ENCODE results near the gene MARF1.
A peak's percentile ranks its signal among the peaks of the same experiment; 100 is the strongest.
"Not testable (repeated sequence)": the region's sequence is repeated elsewhere in the genome, so short reads cannot be mapped to it uniquely, and the experiment has no call there.

The MARF1 gene

DNA sequence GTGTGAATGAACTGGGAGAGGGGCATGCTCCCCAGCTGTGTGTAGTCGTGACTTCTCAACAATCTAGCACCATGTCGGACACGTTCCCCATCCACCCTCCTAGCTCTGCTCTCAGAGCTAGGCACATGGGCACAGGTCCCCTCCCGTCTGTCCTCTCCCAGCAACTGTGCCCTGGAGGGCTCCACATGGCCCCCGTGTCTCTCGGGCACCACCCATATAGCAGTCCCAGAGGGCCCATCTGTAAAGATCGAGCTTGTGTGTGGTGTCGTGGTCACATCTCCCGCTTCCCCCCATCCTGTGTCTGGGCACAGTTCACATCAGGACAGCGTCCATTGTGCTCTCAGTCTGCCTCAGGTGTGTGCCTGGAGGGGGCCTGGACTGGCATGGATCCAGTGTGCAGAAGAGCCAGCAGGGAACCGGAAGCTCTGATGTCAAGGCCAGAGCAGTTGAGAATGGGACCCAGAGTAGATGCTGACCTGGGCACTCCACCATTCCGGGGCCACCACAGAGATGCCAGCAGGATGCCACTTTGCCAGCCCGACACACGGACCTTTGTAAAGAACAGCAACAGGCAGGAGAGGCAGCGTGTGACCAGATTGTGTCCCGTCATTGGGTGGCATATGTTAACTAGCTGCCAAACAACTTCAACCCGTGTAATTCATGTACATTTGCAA, 55.7 kb downstream of the MARF1 start:
- H3K9me3 Mint-ChIP-seq = peaks cover 12 to 13% of the 10 kb centered on the region in 2 donors
- no peak overlapping the region for H3K4me3 Mint-ChIP-seq
- peak overlapping the region; percentile 48 for H3K27ac Mint-ChIP-seq
- peaks cover 15 to 37% of the 10 kb centered on the region in 2 donors for H3K4me1 Mint-ChIP-seq
- DNase-seq = no peak
- H3K27me3 Mint-ChIP-seq = no peaks in the 10 kb centered on the region
- peaks cover 47 to 67% of the 10 kb centered on the region in 2 donors for H3K36me3 Mint-ChIP-seq
- ATAC-seq (replicated peaks) = no peak

DNA sequence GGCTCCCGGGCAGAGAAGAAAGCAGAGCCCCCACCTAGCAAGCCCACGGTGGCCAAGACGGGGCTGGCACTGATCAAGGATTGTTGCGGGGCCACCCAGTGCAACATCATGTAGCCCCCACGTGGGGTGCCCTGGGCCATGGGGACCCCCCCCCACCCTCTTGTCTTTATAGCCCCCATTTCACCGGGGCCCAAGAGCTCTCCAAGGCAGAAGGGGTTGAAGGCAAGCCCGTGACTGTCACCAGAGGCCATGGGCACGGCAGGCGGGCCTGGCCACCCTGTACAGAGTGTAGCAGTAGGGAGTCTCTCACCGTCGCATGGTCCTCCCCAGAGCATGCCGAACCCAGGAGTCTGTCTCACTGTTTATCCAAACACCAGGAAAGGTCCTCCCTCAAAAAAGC, 56.2 kb downstream of the MARF1 start:
- peaks cover 14 to 33% of the 10 kb centered on the region in 2 donors for H3K4me1 Mint-ChIP-seq
- ATAC-seq (replicated peaks) (no peak), DNase-seq (no peak)
- no peaks in the 10 kb centered on the region for H3K27me3 Mint-ChIP-seq
- peaks cover 12 to 13% of the 10 kb centered on the region in 2 donors for H3K9me3 Mint-ChIP-seq
- H3K27ac Mint-ChIP-seq = peak overlapping the region; percentile 48
- peaks cover 46 to 65% of the 10 kb centered on the region in 2 donors for H3K36me3 Mint-ChIP-seq
- H3K4me3 Mint-ChIP-seq = no peak overlapping the region

DNA sequence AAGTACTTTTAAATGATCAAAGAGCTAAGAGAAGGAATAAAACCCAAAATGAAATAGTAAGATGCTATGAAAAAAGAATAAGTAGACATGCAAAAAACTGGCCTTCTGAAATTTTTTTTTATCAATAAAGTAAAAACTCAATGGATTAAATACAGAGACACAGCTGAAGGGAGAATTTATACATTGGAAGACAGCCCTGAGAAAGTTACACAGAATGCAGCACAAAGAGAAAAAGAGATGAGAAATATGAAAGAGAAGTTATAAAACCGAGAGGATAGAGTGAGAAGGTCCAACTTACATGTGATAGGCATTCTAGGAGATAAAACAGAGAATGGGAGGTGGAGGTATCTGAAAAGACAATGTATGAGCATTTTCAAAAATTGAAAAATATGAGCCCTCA, 57.0 kb downstream of the MARF1 start:
- peaks cover 9 to 30% of the 10 kb centered on the region in 2 donors for H3K4me1 Mint-ChIP-seq
- no peak overlapping the region for H3K27ac Mint-ChIP-seq
- H3K4me3 Mint-ChIP-seq = no peak overlapping the region
- no peaks in the 10 kb centered on the region for H3K27me3 Mint-ChIP-seq
- H3K36me3 Mint-ChIP-seq = peaks cover 46 to 62% of the 10 kb centered on the region in 2 donors
- ATAC-seq (replicated peaks) = no peak
- no peak for DNase-seq
- H3K9me3 Mint-ChIP-seq = peaks cover 12 to 13% of the 10 kb centered on the region in 2 donors

DNA sequence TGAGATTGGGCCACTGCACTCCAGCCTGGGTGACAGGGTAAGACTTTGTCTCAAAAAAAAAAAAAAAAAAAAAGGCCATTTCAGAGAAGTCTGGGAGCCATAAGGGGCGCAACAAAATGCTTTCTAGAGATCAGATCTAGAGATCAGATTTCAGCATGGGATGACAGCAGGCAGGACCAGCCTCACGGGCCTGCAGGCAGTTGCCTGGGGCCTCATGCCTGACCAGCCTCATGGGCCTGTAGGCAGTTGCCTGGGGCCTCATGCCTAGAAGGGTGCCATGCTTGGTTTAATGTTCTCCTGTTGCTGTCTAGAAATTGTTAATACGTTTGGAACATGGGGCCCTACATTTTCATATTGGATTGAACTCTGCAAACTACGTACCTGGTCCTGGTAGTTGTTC, 59.4 kb downstream of the MARF1 start:
- Mint-ChIP-seq H3K27me3 (no peaks in the 10 kb centered on the region), H3K27ac (no peak overlapping the region), H3K9me3 (peaks cover 12 to 13% of the 10 kb centered on the region in 2 donors), H3K4me3 (no peak overlapping the region), H3K4me1 (peaks cover 6 to 10% of the 10 kb centered on the region in 2 donors), H3K36me3 (peaks cover 38 to 52% of the 10 kb centered on the region in 2 donors)
- DNase-seq (no peak), ATAC-seq (replicated peaks) (no peak)

DNA sequence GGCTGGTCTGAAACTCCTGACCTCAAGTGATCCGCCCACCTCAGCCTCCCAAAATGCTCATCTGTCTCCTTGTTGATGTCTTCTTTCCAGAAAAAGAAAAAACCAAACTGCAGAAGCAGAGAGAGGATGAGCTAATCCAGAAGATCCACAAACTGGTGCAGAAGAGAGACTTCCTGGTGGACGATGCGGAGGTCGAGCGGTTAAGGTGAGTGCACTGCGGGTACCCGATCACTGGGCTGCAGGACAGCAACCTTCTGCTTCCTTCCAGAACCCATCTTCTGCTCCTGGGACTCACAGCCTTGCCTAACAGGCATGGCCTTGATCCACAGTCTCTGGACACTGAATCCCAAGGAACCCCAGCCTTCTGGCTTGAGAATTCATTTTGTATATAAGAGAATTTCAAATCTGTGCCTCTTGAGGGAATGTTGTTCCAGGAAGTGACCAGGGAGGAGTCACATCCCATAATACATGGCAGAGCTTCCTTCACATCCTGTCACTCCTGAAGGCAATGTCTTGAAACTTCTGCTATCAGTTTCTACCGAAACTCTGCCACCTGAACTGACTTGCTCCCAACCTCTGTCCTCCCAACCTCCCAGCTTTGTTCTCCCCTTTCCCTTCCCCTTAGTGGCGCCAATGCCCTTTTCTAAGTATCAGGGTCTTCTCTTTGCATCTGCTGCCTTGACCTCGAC, 61.7 kb downstream of the MARF1 start:
- peaks cover 10 to 14% of the 10 kb centered on the region in 2 donors for H3K9me3 Mint-ChIP-seq
- peaks cover 20 to 41% of the 10 kb centered on the region in 2 donors for H3K36me3 Mint-ChIP-seq
- DNase-seq (no peak), ATAC-seq (replicated peaks) (no peak)
- H3K4me1 Mint-ChIP-seq = peaks cover 5 to 6% of the 10 kb centered on the region in 2 donors
- no peaks in the 10 kb centered on the region for H3K27me3 Mint-ChIP-seq
- H3K4me3 Mint-ChIP-seq = no peak overlapping the region
- no peak overlapping the region for H3K27ac Mint-ChIP-seq

DNA sequence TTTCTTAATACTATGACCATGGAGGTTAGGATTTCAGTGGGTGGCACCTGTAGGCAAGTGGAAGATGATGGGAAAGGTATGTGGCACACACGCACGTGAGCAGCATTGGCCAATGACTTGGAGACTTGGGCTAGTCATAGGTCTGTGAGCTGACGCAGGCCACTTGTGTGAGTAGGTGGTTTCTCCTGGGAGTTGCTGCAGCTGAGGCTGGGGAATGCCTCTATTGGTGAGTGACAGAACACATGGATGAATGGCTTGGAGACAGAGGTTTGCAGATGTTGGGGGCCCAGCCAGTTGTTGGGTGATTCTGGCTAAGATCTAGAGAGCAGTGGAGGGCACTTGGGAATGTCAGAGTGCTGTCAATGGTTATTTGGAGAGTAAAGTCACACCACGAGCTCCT, 64.1 kb downstream of the MARF1 start:
- ATAC-seq (replicated peaks) = no peak
- peaks cover 9 to 30% of the 10 kb centered on the region in 2 donors for H3K36me3 Mint-ChIP-seq
- no peak overlapping the region for H3K27ac Mint-ChIP-seq
- DNase-seq = no peak
- H3K9me3 Mint-ChIP-seq = peaks cover 3 to 13% of the 10 kb centered on the region in 2 donors
- H3K4me3 Mint-ChIP-seq = no peak overlapping the region
- peaks cover 5 to 7% of the 10 kb centered on the region in 2 donors for H3K4me1 Mint-ChIP-seq
- no peaks in the 10 kb centered on the region for H3K27me3 Mint-ChIP-seq

DNA sequence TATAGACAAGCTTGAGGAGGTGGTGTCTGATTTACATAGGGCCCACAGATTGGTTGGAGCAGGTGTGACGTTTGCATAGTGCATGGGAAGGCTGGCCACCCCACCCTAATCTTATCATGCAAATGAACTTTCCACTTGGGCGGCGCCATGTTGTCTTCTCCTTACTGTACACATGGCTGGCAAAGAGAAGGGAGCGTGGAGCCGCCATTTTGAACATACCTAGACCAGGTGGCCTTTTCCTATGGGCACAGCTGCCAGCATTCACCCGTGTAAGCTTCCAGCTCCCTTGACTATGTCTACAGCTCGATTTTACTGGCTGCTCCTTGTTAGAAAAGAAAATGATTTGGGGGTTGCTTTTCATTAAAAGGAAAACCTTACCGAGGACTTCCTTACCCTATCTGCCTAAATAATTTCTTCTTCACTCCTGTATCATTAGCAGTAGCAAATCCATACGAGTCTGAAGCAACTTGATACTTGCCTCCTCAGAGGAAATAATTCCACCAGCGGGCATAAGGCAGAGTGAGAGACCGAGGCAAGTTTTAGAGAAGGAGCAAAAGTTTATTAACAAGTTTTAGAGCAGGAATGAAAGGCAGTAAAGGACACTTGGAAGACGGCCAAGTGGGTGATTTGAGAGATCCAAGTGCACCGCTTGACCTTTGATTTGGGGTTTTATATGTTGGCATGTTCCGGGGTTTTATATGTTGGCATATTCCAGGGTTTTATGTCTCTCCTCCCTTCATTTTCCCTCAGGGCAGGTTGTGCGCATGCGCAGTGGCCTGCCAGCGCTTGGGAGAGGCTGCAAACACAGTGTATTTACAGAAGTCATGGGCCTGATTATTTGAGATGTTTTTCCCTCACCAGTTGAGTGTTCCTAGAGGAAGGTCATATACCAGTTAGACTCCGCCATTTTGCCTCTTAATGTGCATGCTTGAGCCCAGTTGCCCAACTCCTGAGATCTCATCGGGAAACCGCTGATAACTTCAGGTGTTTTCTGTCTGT, 65.7 kb downstream of the MARF1 start:
- H3K27ac Mint-ChIP-seq = no peak overlapping the region

DNA sequence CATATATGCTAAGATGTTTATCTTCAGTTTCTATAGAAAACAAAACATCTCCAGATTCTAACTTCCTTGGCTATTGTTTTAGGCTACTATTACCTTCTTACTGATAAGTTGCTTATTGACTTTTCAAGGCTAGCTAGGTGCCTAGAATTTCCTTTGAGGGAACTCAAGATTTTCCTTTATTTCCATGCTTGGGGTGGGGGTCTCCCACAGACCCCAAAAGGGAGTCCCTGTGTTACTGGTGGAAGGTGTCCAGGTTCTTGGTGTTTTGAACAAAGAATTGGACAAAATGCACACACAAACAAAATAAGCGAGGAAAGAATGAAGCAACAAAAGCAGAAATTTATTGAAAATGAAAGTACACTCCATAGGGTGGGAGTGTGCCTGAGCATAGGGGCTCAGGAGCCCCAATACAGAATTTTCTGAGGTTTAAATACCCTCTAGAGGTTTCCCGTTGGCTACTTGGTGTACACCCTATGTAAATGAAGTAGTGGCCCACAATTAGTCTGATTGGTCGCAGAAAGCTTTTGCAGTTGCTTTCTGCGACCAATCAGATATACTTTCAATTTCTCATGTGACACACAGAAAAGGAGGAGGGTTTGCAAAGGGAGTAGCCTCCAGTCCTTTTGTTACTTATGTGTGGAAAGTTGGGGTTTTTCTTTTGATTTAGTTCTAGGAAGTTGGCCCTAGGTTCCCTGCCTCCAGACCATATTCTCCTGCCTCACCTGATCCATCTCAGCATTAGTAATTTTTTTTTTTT, 67.5 kb downstream of the MARF1 start:
- no peak for ATAC-seq (replicated peaks)
- DNase-seq = no peak
- no peaks in the 10 kb centered on the region for H3K27me3 Mint-ChIP-seq
- no peak overlapping the region for H3K27ac Mint-ChIP-seq
- H3K4me1 Mint-ChIP-seq = peaks cover 5 to 20% of the 10 kb centered on the region in 2 donors
- H3K4me3 Mint-ChIP-seq = no peak overlapping the region
- H3K36me3 Mint-ChIP-seq = peaks cover 21 to 40% of the 10 kb centered on the region in 2 donors
- peaks cover 14 to 23% of the 10 kb centered on the region in 2 donors for H3K9me3 Mint-ChIP-seq

More for the DNA sequence above, 65.7 kb downstream of the MARF1 start:
- Mint-ChIP-seq H3K4me3 (no peak overlapping the region), H3K36me3 (peaks cover 17 to 38% of the 10 kb centered on the region in 2 donors), H3K27me3 (no peaks in the 10 kb centered on the region), H3K4me1 (peaks cover 7 to 18% of the 10 kb centered on the region in 2 donors), H3K9me3 (peaks cover 10 to 23% of the 10 kb centered on the region in 2 donors)
- no peak for DNase-seq
- no peak for ATAC-seq (replicated peaks)

DNA sequence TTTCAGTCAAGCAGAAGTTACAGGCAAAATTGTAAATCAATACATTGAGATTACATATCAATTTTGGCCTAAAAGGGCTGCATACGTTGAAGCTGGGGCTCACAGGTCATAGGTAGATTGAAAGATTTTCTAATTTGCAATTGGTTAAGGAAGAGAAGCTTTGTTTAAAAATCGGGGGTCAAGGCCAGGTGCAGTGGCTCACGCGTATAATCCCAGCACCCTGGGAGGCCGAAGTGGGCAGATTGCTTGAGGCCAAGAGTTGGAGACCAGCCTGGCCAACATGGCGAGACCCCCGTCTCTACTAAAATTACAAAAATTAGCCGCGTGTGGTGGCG, 68.4 kb downstream of the MARF1 start:
- DNase-seq (no peak), ATAC-seq (replicated peaks) (no peak)
- H3K9me3 Mint-ChIP-seq = peaks cover 16 to 23% of the 10 kb centered on the region in 2 donors
- H3K27me3 Mint-ChIP-seq = peaks cover 0 to 5% of the 10 kb centered on the region in 2 donors
- no peak overlapping the region for H3K4me3 Mint-ChIP-seq
- H3K4me1 Mint-ChIP-seq = peaks cover 5 to 20% of the 10 kb centered on the region in 2 donors
- H3K36me3 Mint-ChIP-seq = peaks cover 21 to 40% of the 10 kb centered on the region in 2 donors
- H3K27ac Mint-ChIP-seq = no peak overlapping the region

DNA sequence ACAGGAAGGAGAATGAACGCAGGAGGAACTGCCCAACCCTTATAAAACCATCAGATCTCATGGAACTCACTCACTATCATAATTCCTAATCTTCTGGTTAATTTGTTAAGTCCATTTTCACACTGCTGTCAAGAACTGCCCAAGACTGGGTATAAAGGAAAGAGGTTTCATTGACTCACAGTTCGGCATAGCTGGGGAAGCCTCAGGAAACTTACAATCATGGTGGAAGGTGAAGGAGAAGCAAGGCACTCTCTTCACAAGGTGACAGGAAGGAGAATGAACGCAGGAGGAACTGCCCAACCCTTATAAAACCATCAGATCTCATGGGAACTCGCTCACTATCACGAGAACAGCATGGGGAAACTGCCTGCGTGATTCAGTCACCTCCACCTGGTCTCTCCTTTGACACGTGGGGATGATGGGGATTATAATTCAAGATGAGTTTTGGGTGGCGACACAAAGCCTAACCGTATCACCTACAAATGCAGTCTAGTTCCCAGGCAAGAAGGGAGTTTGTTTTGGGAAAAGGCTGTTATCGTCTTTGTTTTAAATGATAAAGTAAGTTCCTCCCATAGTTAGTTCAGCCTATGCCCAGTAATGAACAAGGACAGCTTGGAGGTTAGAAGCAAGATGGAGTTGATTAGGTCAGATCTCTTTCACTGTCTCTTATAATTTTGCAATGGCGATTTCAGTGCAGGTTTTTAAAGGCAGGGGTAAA, 68.9 kb downstream of the MARF1 start:
- not testable (repeated sequence) for H3K27ac Mint-ChIP-seq; H3K27me3 Mint-ChIP-seq; ATAC-seq (replicated peaks); DNase-seq; H3K4me3 Mint-ChIP-seq
- peaks cover 24 to 46% of the 10 kb centered on the region in 2 donors for H3K36me3 Mint-ChIP-seq
- H3K9me3 Mint-ChIP-seq = peaks cover 16 to 23% of the 10 kb centered on the region in 2 donors
- peaks cover 5 to 20% of the 10 kb centered on the region in 2 donors for H3K4me1 Mint-ChIP-seq

DNA sequence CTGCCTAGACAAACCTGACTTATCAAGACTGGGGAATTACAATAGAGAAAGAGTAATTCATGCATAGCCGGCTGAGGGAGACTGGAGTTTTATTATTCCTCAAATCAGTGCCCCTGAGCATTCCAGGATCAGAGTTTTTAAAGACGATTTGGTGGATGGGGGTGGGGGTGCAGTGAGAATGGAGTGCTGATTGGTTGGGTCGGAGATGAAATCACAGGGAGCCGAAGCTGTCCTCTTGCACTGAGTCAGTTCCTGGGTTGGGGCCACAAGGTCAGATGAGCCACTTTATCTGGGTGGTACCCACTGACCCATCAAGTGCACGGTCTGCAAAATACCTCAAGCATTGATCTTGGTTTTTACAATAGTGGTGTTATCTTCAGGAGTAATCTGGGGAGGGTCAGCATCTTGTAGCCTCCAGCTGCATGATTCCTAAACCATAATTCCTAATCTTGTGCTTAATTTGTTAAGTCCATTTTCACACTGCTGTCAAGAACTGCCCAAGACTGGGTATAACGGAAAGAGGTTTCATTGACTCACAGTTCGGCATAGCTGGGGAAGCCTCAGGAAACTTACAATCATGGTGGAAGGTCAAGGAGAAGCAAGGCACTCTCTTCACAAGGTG, 69.6 kb downstream of the MARF1 start:
- Mint-ChIP-seq H3K27me3 (peaks cover 0 to 5% of the 10 kb centered on the region in 2 donors), H3K4me1 (peaks cover 2 to 20% of the 10 kb centered on the region in 2 donors), H3K4me3 (no peak overlapping the region), H3K9me3 (peaks cover 16 to 23% of the 10 kb centered on the region in 2 donors), H3K36me3 (peaks cover 24 to 46% of the 10 kb centered on the region in 2 donors), H3K27ac (no peak overlapping the region)
- ATAC-seq (replicated peaks) = no peak
- DNase-seq = no peak

DNA sequence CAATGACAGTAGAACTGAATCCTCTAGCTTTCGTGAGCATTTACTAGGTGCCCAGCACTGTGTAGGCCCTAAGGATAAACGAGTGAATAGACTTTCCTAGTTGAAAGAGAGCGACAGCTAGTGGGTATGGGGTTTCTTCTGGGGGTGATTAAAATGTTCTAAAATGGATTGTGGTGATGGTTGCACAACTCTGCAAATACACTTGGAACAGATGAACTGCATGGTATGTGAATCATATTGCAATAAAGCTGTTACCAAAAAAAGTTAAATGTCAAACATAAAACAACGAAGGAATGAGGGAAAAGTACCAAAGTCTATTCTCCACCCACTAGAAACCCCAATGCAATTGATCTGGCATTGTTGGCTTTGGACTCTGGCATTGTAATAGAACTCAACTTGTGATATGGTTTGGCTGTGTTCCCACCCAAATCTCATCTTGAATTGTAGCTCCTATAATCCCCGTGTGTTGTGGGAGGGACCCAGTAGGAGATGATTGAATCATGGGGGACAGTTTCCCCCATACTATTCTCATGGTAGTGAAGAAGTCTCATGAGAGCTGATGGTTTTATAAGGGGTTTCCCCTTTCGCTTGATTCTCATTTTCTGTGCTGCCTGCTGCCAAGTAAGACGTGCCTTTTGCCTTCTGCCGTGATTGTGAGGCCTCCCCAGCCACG, 70.5 kb downstream of the MARF1 start:
- H3K27ac Mint-ChIP-seq = no peak overlapping the region
- peaks cover 15 to 21% of the 10 kb centered on the region in 2 donors for H3K9me3 Mint-ChIP-seq
- ATAC-seq (replicated peaks) (peak in 1 of 2 donors; percentile 38), DNase-seq (no peak)
- peaks cover 2 to 20% of the 10 kb centered on the region in 2 donors for H3K4me1 Mint-ChIP-seq
- H3K27me3 Mint-ChIP-seq = peaks cover 0 to 5% of the 10 kb centered on the region in 2 donors
- peaks cover 21 to 39% of the 10 kb centered on the region in 2 donors for H3K36me3 Mint-ChIP-seq
- no peak overlapping the region for H3K4me3 Mint-ChIP-seq

Data from stimulated activated naive B cell treated with anti-CD40 and anti-IgM and Interleukin-4, amounts not matched to agents 10 μg/mL and 1 μg/mL and 100 μg/mL, for 72 hours (primary cell).